HEK293T (cell line): Measurements from ENCODE around the gene GGA1.
A peak's percentile ranks its signal among the peaks of the same experiment; 100 is the strongest.

Experiments
- ARNT ChIP-seq: fragments of 450-650 bp; IDR thresholded peaks from 2 replicates; pipeline ENCODE4 v1.6.1; 2017; ENCODE audit warnings: mild to moderate bottlenecking
- BHLHE40 ChIP-seq: fragments of 450-650 bp; IDR thresholded peaks from 2 replicates; pipeline ENCODE4 v1.6.1; 2016; ENCODE audit warnings: mild to moderate bottlenecking, moderate library complexity, borderline replicate concordance
- ELF4 ChIP-seq: fragments of 450-650 bp; IDR thresholded peaks from 2 replicates; pipeline ENCODE4 v1.6.1; 2017; ENCODE audit warnings: antibody characterized with exemption
- FOXK2 ChIP-seq: fragments of 450-650 bp; IDR thresholded peaks from 2 replicates; pipeline ENCODE4 v1.6.1; 2016; ENCODE audit warnings: mild to moderate bottlenecking
- NFRKB ChIP-seq: fragments of 450-650 bp; IDR thresholded peaks from 2 replicates; pipeline ENCODE4 v1.6.1; 2016; ENCODE audit warnings: mild to moderate bottlenecking, moderate library complexity
- PKNOX1 ChIP-seq: fragments of 450-650 bp; IDR thresholded peaks from 2 replicates; pipeline ENCODE4 v1.6.1; 2016
- SP1 ChIP-seq: fragments of 450-650 bp; IDR thresholded peaks from 2 replicates; pipeline ENCODE4 v1.6.1; 2017
- SUZ12 ChIP-seq: fragments of 450-650 bp; IDR thresholded peaks from 2 replicates; pipeline ENCODE4 v1.6.1; 2016; ENCODE audit warnings: mild to moderate bottlenecking
- TARDBP ChIP-seq: fragments of 450-650 bp; IDR thresholded peaks from 2 replicates; pipeline ENCODE4 v1.6.1; 2016
- ZNF384 ChIP-seq: fragments of 450-650 bp; IDR thresholded peaks from 2 replicates; pipeline ENCODE4 v1.6.1; 2016

- no peak for TF ChIP-seq FOXK2
- no peak for TF ChIP-seq SUZ12
- TF ChIP-seq NFRKB = no peak
- 0 out of 2 replicates have a peak, but pooled peaks have one; percentile 77 for TF ChIP-seq ELF4
- no peak for TF ChIP-seq ZNF384
- TF ChIP-seq BHLHE40 = no peak
- TF ChIP-seq ARNT = no peak
- no peak for TF ChIP-seq PKNOX1
- TF ChIP-seq SP1 = no peak
- no peak for TF ChIP-seq TARDBP
These were observed at the start of gene GGA1 for GRCh38 chr22:37608477-37609239.
